ENCODE data around the gene NUP37. TPM values are rescaled to one million over a fixed set of nuclear protein-coding genes. Genes with fewer than 3 reads are reported as not detected.

Gene NUP37
- 91.9 and 118 TPM in 2 replicates for polyA plus RNA-seq (2011; rRNA removed)
- polyA plus RNA-seq (2012; cell fraction: cytosol; rRNA removed): 57.8 and 58.2 TPM in 2 replicates
- polyA plus RNA-seq (2012; cell fraction: nucleus; rRNA removed): 25.8 and 36.1 TPM in 2 replicates
- 98.0 to 103 TPM (median 101 TPM) in 3 replicates for polyA plus RNA-seq (2017; fragmentation: RNase III; extraction: RNeasy Plus Mini Kit Qiagen cat#74134 plus additional on column Dnase treatment)
- polyA minus RNA-seq (2011; rRNA and poly(A)+ RNA removed): 16.0 and 21.5 TPM in 2 replicates

- peak; percentile 84 to 93 for DNase-seq (ENCODE audit: low read depth in 1 of 2, low spot score in 1 of 2)
- Histone ChIP-seq H3K4me2 (peak within 1 kb of the TSS; percentile 94), H3K9me3 (no peaks in the 10 kb centered on the region), H3K4me1 (peaks cover 24% of the 10 kb centered on the region), H3K4me3 (peak within 1 kb of the TSS; percentile 64), H3K27ac (peak within 1 kb of the TSS; percentile 82 to 97)
- ATAC-seq: peak; percentile 98 to 99
- POLR2A ChIA-PET: interaction anchor here (0.6 to 1.0 kb wide), 2 partner anchors 12 to 683 kb away, joined by 3 to 4 read pairs; no protein-coding TSS in a partner anchor
- WGBS (ENCODE audit: missing lambda C conversion rate): under 1% methylated on average over 39 of the region's 62 CpGs
- no peak for FAIRE-seq
- CTCF ChIA-PET: interaction anchor here (0.7 to 2.0 kb wide), 3 partner anchors 12 to 648 kb away, joined by 3 to 6 read pairs (median 3); no protein-coding TSS in a partner anchor
- peak; percentile 81; the same call in 2 of the 3 replicates for TF ChIP-seq BCL3 (IDR thresholded peaks at IDR 0.05)
- no peak for TF ChIP-seq MAZ (IDR thresholded peaks at IDR 0.05; ENCODE audit: borderline replicate concordance, low read depth, low read length)
- TF ChIP-seq ZFP36 (IDR thresholded peaks at IDR 0.05; ENCODE audit: borderline replicate concordance, partially characterized antibody): no peak
- TF ChIP-seq ZNF302 (CRISPR knock-in tag; IDR thresholded peaks at IDR 0.05): no peak
- TF ChIP-seq MYC (IDR thresholded peaks at IDR 0.05; ENCODE audit: borderline replicate concordance, low read length): peak; percentile 55; the same call in 1 of the 2 replicates
- peak; percentile 90 for TF ChIP-seq KDM5A (IDR thresholded peaks at IDR 0.05)
- TF ChIP-seq NR3C1 (IDR thresholded peaks at IDR 0.05): no peak
- peak; percentile 66 to 90; a peak in 4 of 5 replicates for TF ChIP-seq JUN (IDR thresholded peaks at IDR 0.05)
- TF ChIP-seq NFE2L2 (conservative IDR thresholded peaks at IDR 0.05; ENCODE audit: low read length): no peak
- no peak for TF ChIP-seq ATOH8 (CRISPR knock-in tag; IDR thresholded peaks at IDR 0.05; ENCODE audit: low read depth)
- no peak for TF ChIP-seq FOSL2 (IDR thresholded peaks at IDR 0.05)
- TF ChIP-seq FOSL2 (CRISPR knock-in tag; IDR thresholded peaks at IDR 0.05): peak; percentile 20; the same call in 1 of the 2 replicates
- TF ChIP-seq HOXA7 (CRISPR knock-in tag; IDR thresholded peaks at IDR 0.05): no peak
- no peak for TF ChIP-seq HEYL (CRISPR knock-in tag; IDR thresholded peaks at IDR 0.05)
- no peak for TF ChIP-seq ELK1 (IDR thresholded peaks at IDR 0.05; ENCODE audit: low read depth, low read length)
- no peak for TF ChIP-seq HDAC2 (IDR thresholded peaks at IDR 0.05)
- TF ChIP-seq GATA3 (IDR thresholded peaks at IDR 0.05; ENCODE audit: borderline replicate concordance): peak; percentile 48; the same call in 1 of the 2 replicates
- TF ChIP-seq FOXS1 (CRISPR knock-in tag; IDR thresholded peaks at IDR 0.05): no peak
- TF ChIP-seq HOXB13 (CRISPR knock-in tag; IDR thresholded peaks at IDR 0.05; ENCODE audit: low read depth): no peak
- TF ChIP-seq CEBPB (IDR thresholded peaks at IDR 0.05): no peak
- peak; percentile 16; the same call in 1 of the 3 replicates for TF ChIP-seq SMC3 (IDR thresholded peaks at IDR 0.05)
- TF ChIP-seq CHD2 (IDR thresholded peaks at IDR 0.05; ENCODE audit: low read length, partially characterized antibody): peak; percentile 91
- TF ChIP-seq ESRRA (IDR thresholded peaks at IDR 0.05; ENCODE audit: borderline replicate concordance, low read length): no peak
- TF ChIP-seq NPAS2 (CRISPR knock-in tag; IDR thresholded peaks at IDR 0.05; ENCODE audit: borderline replicate concordance): no peak
- no peak for TF ChIP-seq ZC3H11A (IDR thresholded peaks at IDR 0.05)
- no peak for TF ChIP-seq KDM1A (IDR thresholded peaks at IDR 0.05; ENCODE audit: low read depth)
- no peak for TF ChIP-seq EP300 (IDR thresholded peaks at IDR 0.05)
- TF ChIP-seq BHLHE40 (IDR thresholded peaks at IDR 0.05; ENCODE audit: low read depth, low read length): no peak
- no peak for TF ChIP-seq FOSB (CRISPR knock-in tag; IDR thresholded peaks at IDR 0.05)
- TF ChIP-seq RARB (CRISPR knock-in tag; IDR thresholded peaks at IDR 0.05): no peak
- TF ChIP-seq MAX (IDR thresholded peaks at IDR 0.05): peak; percentile 90
- TF ChIP-seq TFCP2L1 (CRISPR knock-in tag; IDR thresholded peaks at IDR 0.05): no peak
- TF ChIP-seq RCOR1 (IDR thresholded peaks at IDR 0.05; ENCODE audit: low read depth, low read length): no peak
- TF ChIP-seq JUNB (IDR thresholded peaks at IDR 0.05): no peak
- TF ChIP-seq RNF2 (IDR thresholded peaks at IDR 0.05; ENCODE audit: borderline replicate concordance, low read depth): no peak
- TF ChIP-seq HES2 (IDR thresholded peaks at IDR 0.05): no peak
- TF ChIP-seq MAFK (IDR thresholded peaks at IDR 0.05; ENCODE audit: partially characterized antibody): no peak
- TF ChIP-seq PBX3 (IDR thresholded peaks at IDR 0.05): 0 out of 2 replicates have a peak, but pooled peaks have one; percentile 18
Observed at GRCh38 chr12:102119674-102120563, at the start of gene NUP37, which contains the start of gene PARPBP. Gene NUP37, minus strand, starts transcription at chr12:102120114. Its CDS starts 1,596 bp downstream, at chr12:102118518. Gene PARPBP, plus strand, starts transcription at chr12:102120183. Its CDS starts 3,706 bp downstream, at chr12:102123889.
